ENCODE measurements around the gene PBX4. TPM values are rescaled to one million over a fixed set of nuclear protein-coding genes. Genes with fewer than 3 reads are reported as not detected.
A peak's percentile ranks its signal among the peaks of the same experiment; 100 is the strongest.

Gene PBX4
- total RNA-seq, 2 experiments from 2014 or later: 34.4 to 38.4 TPM

DNA sequence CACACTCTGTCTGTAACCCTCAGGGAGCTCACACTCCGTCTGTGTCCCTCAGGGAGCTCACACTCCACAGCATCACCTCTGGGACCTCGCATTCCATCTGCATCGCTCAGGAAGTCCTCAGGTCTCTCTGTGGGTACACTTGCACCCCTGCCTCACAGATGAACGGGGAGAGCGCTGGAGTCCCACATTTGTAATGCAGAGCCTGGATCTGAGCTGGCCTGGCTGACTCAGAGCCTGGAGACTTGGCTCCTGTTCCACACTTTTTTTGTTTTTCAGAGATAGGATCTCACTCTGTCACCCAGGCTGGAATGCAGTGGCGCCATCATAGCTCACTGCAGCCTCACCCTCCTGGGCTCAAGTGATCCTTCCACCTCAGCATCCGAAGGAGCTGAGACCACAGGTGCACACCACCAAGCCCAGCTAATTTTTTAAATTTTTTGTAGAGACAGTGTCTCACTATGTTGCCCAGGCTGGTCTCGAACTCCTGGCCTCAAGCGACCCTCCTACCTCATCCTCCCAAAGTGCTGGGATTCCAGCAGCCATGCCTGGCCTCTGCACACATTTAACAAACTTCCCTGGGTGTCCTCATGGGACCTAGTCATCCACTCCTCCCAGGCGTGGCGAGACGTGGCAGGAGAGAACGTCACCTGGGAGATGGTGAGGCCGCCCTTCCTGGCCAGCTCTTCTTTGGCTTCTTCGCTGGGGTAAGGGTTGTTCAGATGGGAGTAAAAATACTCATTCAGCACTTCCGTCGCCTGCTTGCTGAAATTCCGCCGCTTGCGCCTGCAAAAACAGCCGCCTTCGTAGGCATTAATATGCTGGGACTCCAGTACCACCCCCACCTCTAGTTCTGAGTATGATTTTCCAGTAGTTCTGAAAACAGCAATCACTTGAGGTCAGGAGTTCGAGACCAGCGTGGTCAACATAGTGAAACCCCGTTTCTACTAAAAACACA is 49.4 kb downstream of the PBX4 start:
- ChIA-PET CTCF (interaction anchor here (1.4 to 2.4 kb wide), 3 partner anchors 9 to 14 kb away, joined by 3 to 13 read pairs (median 4); no protein-coding TSS in a partner anchor), POLR2A (no interaction called here)
- no peaks in the 10 kb centered on the region for H3K27me3 Mint-ChIP-seq
- no peak for DNase-seq
- H3K36me3 Mint-ChIP-seq (ENCODE audit: low read depth): peaks cover 51% of the 10 kb centered on the region
- H3K9me3 Mint-ChIP-seq: peaks cover 5% of the 10 kb centered on the region
- no peaks in the 10 kb centered on the region for H3K4me1 Mint-ChIP-seq
- H3K27ac Mint-ChIP-seq: peak overlapping the region; percentile 68
- no peak overlapping the region for H3K4me3 Mint-ChIP-seq

- no peak overlapping the region for H3K27ac Mint-ChIP-seq
- CTCF ChIA-PET: interaction anchor here (1.1 to 2.4 kb wide), 3 partner anchors 13 to 443 kb away, joined by 3 to 13 read pairs (median 4); no protein-coding TSS in a partner anchor
These were observed 51.1 kb downstream of the PBX4 start for GRCh38 chr19:19567391-19567790.

DNA sequence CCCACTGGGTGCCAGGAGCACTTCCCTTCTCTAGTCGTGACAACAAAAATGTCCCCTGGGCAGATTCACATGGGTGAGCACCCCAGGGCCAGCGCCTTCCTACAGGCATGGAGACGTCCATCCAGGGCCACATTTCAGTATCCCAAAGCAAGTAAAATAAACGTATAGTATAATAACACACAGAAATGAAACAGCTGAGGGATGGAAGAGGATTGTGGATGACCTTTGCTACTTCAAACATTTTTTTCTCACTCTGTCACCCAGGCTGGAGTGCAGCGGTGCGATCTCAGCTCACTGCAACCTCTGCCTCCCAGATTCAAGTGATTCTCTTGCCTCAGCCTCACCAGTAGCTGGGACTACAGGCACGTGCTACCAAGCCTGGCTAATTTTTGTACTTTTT is 52.2 kb downstream of the PBX4 start:
- peaks cover 65% of the 10 kb centered on the region for H3K36me3 Mint-ChIP-seq (ENCODE audit: low read depth)
- no peaks in the 10 kb centered on the region for H3K27me3 Mint-ChIP-seq
- H3K4me1 Mint-ChIP-seq: peaks cover 6% of the 10 kb centered on the region
- H3K4me3 Mint-ChIP-seq: no peak overlapping the region
- ChIA-PET POLR2A (no interaction called here), CTCF (interaction anchor here (0.6 to 1.5 kb wide), 3 partner anchors 12 to 14 kb away, joined by 3 to 5 read pairs (median 3); no protein-coding TSS in a partner anchor)
- peaks cover 5% of the 10 kb centered on the region for H3K9me3 Mint-ChIP-seq
- no peak overlapping the region for H3K27ac Mint-ChIP-seq
- DNase-seq: no peak

More at GRCh38 chr19:19567391-19567790, 51.1 kb downstream of the PBX4 start:
- Mint-ChIP-seq H3K4me1 (peaks cover 3% of the 10 kb centered on the region), H3K36me3 (ENCODE audit: low read depth) (peaks cover 57% of the 10 kb centered on the region), H3K4me3 (no peak overlapping the region), H3K27me3 (no peaks in the 10 kb centered on the region), H3K9me3 (peaks cover 5% of the 10 kb centered on the region)
- DNase-seq: no peak
- POLR2A ChIA-PET: no interaction called here

- peaks cover 5% of the 10 kb centered on the region for H3K9me3 Mint-ChIP-seq
- H3K36me3 Mint-ChIP-seq (ENCODE audit: low read depth): peaks cover 62% of the 10 kb centered on the region
- no peak for DNase-seq
- no peak overlapping the region for H3K27ac Mint-ChIP-seq
- no peak overlapping the region for H3K4me3 Mint-ChIP-seq
- H3K27me3 Mint-ChIP-seq: no peaks in the 10 kb centered on the region
- CTCF ChIA-PET: interaction anchor here (0.6 to 1.0 kb wide), 2 partner anchors 16 to 31 kb away, joined by 3 read pairs; no protein-coding TSS in a partner anchor
- peaks cover 25% of the 10 kb centered on the region for H3K4me1 Mint-ChIP-seq
- POLR2A ChIA-PET: no interaction called here
These were observed 55.1 kb downstream of the PBX4 start for GRCh38 chr19:19563348-19563848.

DNA sequence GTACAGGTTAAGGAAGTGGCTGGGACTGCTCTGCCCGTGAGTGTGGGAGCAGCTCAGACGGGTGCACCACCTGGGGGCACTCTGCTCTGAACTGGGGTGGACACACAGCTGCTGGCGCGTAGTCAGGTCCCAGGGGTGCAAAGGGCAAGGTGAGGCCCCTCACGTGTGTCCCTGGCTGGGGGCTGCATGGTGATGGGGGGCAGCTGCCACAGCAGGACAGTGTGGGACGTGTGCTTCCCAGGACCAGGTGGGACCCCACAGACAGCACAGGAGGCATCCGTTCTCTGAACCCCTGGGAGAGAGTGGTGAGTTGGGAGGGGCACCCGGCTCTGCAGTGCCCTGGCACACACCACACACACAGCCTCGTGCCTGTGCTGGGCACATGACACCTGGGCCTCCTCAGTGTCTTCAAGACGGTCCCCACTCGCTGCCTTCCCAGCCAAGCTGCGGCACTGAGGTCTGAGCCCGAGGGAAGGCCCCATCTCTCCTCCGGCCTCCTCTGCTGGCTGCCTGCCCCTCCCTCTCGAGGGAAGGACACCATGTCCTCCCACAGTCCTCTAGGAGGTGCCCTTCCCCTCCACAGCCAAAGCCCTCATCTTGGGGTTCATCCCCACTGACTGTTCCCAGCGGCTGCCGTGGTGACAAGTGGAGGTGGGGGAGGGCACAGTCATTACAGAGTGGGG is 55.7 kb downstream of the PBX4 start:
- Mint-ChIP-seq H3K27me3 (no peaks in the 10 kb centered on the region), H3K4me1 (peaks cover 25% of the 10 kb centered on the region), H3K27ac (peak overlapping the region; percentile 68), H3K4me3 (no peak overlapping the region), H3K9me3 (peaks cover 5% of the 10 kb centered on the region), H3K36me3 (ENCODE audit: low read depth) (peaks cover 62% of the 10 kb centered on the region)
- ChIA-PET POLR2A (no interaction called here), CTCF (interaction anchor here (0.6 to 1.0 kb wide), 3 partner anchors 17 to 30 kb away, joined by 3 read pairs; no protein-coding TSS in a partner anchor)
- peak; percentile 43 for DNase-seq

- ChIA-PET POLR2A (no interaction called here), CTCF (interaction anchor here (0.5 to 2.3 kb wide), 5 partner anchors 26 to 130 kb away, joined by 3 to 6 read pairs (median 3); partner anchors contain the start of gene GMIP)
- Mint-ChIP-seq H3K27me3 (no peaks in the 10 kb centered on the region), H3K4me1 (peaks cover 25% of the 10 kb centered on the region), H3K4me3 (no peak overlapping the region), H3K9me3 (peaks cover 5% of the 10 kb centered on the region), H3K27ac (peak overlapping the region; percentile 68), H3K36me3 (ENCODE audit: low read depth) (peaks cover 58% of the 10 kb centered on the region)
- no peak for DNase-seq
These were observed 56.4 kb downstream of the PBX4 start for GRCh38 chr19:19561946-19562664.

DNA sequence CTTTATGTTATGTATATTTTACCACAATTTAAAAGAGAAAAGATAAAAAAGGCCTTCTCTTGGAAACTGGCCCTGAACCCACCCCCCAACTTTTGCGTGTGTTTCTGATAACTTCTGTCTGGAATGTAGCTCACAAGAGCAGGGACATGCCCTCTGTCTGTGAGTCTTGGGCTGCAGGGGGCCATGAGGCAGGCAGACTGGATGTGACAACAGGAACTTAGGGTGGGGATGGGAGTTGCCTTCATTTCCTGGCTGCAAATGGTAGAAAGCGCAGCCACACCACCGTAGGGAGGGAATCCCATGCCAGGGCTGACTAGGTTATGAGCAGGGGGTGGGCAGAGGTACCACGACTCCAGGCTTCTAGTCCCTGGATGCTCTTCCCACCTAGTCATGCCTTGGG is 58.6 kb downstream of the PBX4 start:
- Mint-ChIP-seq H3K4me3 (no peak overlapping the region), H3K9me3 (peaks cover under 1% of the 10 kb centered on the region), H3K4me1 (peaks cover 25% of the 10 kb centered on the region), H3K27me3 (no peaks in the 10 kb centered on the region), H3K36me3 (ENCODE audit: low read depth) (peaks cover 46% of the 10 kb centered on the region), H3K27ac (peak overlapping the region; percentile 88)
- ChIA-PET POLR2A (no interaction called here), CTCF (interaction anchor here (1.0 to 2.3 kb wide), 3 partner anchors 9 to 84 kb away, joined by 3 to 6 read pairs (median 6); partner anchors contain the start of gene GMIP)
- peak; percentile 18 for DNase-seq

DNA sequence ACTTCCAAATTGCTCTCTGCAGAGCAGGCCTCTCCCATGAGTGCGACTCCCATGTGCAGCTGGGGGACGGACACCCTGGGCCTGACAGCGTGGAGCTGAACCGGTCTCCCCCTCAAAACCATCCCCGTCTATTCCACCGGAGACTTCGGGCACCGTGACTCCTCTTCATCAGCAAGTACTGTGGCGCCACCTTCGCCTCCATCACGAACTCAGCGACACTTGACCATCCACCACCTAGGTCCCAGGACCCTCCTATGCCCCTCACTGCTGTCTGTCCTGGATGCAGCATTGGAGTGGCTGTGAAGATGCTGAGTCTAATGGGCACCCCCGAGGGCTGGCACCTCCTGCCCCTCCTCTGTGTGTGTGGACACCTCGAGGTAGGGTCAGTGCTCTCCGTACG is 59.9 kb downstream of the PBX4 start:
- no peak for DNase-seq
- Mint-ChIP-seq H3K36me3 (ENCODE audit: low read depth) (peaks cover 33% of the 10 kb centered on the region), H3K4me1 (peaks cover 28% of the 10 kb centered on the region), H3K9me3 (no peaks in the 10 kb centered on the region), H3K27me3 (no peaks in the 10 kb centered on the region), H3K4me3 (no peak overlapping the region), H3K27ac (peak overlapping the region; percentile 70)
- ChIA-PET POLR2A (interaction anchor here (0.6 kb wide), 1 partner anchor 47 kb away, joined by 3 read pairs; no protein-coding TSS in a partner anchor), CTCF (interaction anchor here (1.1 kb wide), 1 partner anchor 26 kb away, joined by 4 read pairs; no protein-coding TSS in a partner anchor)

- peaks cover 27% of the 10 kb centered on the region for H3K4me1 Mint-ChIP-seq
- peak overlapping the region; percentile 66 for H3K27ac Mint-ChIP-seq
- H3K27me3 Mint-ChIP-seq: no peaks in the 10 kb centered on the region
- DNase-seq: no peak
- no peaks in the 10 kb centered on the region for H3K9me3 Mint-ChIP-seq
- H3K36me3 Mint-ChIP-seq (ENCODE audit: low read depth): peaks cover 31% of the 10 kb centered on the region
- H3K4me3 Mint-ChIP-seq: no peak overlapping the region
- CTCF ChIA-PET: interaction anchor here (1.1 to 1.6 kb wide), 2 partner anchors 10 to 25 kb away, joined by 4 read pairs; no protein-coding TSS in a partner anchor
- POLR2A ChIA-PET: interaction anchor here (0.6 kb wide), 1 partner anchor 48 kb away, joined by 3 read pairs; no protein-coding TSS in a partner anchor
These were observed 60.4 kb downstream of the PBX4 start for GRCh38 chr19:19558055-19558454.

GRCh38 chr19:19554074-19555023 is 64.1 kb downstream of the PBX4 start:
- peaks cover 10% of the 10 kb centered on the region for H3K4me1 Mint-ChIP-seq
- POLR2A ChIA-PET: no interaction called here
- CTCF ChIA-PET: interaction anchor here (0.6 to 4.6 kb wide), 22 partner anchors 9 to 589 kb away, joined by 3 to 19 read pairs (median 4); partner anchors contain the start of gene NDUFA13
- no peak overlapping the region for H3K4me3 Mint-ChIP-seq
- H3K36me3 Mint-ChIP-seq (ENCODE audit: low read depth): peaks cover 11% of the 10 kb centered on the region
- H3K27me3 Mint-ChIP-seq: no peaks in the 10 kb centered on the region
- H3K9me3 Mint-ChIP-seq: no peaks in the 10 kb centered on the region
- peak; percentile 60 for DNase-seq
- H3K27ac Mint-ChIP-seq: peak overlapping the region; percentile 9

DNA sequence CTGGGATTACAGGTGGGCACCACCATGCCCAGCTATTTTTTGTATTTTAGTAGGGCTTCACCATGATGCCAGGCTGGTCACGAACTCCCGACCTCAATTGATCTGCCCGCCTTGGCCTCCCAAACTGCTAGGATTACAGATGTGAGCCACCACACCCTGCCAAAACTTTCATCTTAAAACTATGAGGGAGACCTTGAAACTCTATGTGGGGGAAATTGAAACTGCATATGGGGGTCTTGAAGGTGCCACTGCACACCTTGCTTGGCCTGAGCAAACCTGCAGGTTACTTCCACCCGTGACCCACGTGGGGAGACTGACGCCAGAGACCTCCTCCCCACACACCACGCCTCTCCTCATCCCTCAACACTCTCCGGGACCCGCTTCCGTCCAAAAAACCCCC is 64.8 kb downstream of the PBX4 start:
- Mint-ChIP-seq H3K4me1 (peaks cover 4% of the 10 kb centered on the region), H3K27ac (no peak overlapping the region)

More for the DNA sequence above, 64.8 kb downstream of the PBX4 start:
- no peak for DNase-seq
- no peaks in the 10 kb centered on the region for H3K9me3 Mint-ChIP-seq
- peaks cover 3% of the 10 kb centered on the region for H3K27me3 Mint-ChIP-seq
- POLR2A ChIA-PET: no interaction called here
- H3K36me3 Mint-ChIP-seq (ENCODE audit: low read depth): peaks cover 4% of the 10 kb centered on the region
- no peak overlapping the region for H3K4me3 Mint-ChIP-seq
- CTCF ChIA-PET: interaction anchor here (0.8 to 4.6 kb wide), 17 partner anchors 8 to 235 kb away, joined by 3 to 19 read pairs (median 4); partner anchors contain the start of gene NDUFA13

Measured in activated CD4-positive, alpha-beta T cell treated with anti-CD3 and anti-CD28 coated beads, Interleukin-2, amount 10 ng/mL, durations not matched to agents 7 days and 5 days (primary cell).